GM12878 (cell line): Measurements from ENCODE around the gene CALN1.

Experiments
- CBX5 ChIP-seq: sonication (generic); IDR thresholded peaks from 2 replicates; pipeline ENCODE4 v1.6.1; 2016; ENCODE audit warnings: low read depth, moderate library complexity, mild to moderate bottlenecking, inconsistent platforms
- CEBPB ChIP-seq, 2 experiments: fragments of 150-350 bp in 1 of 2; IDR thresholded peaks; 2 replicates each; pipeline ENCODE4 v1.6.1; 2012 to 2014; ENCODE audit warnings: low read depth in 2 of 2, low read length in 2 of 2, borderline replicate concordance in 1 of 2, inconsistent platforms in 1 of 2
- CTCF ChIP-seq, 3 experiments: IDR thresholded peaks in 2 of 3; conservative IDR thresholded peaks in 1 of 3; 2 replicates each; pipeline ENCODE4 v1.5.1; 2011; ENCODE audit warnings: low read depth in 3 of 3, low read length in 3 of 3, mild to moderate bottlenecking in 3 of 3, control low read depth in 2 of 3, moderate library complexity in 2 of 3, inconsistent platforms in 1 of 3, mixed read lengths in 1 of 3; ENCODE audit not compliant: control insufficient read depth in 2 of 3, insufficient read depth in 1 of 3; ENCODE audit errors: extremely low read depth in 1 of 3
- EZH2 ChIP-seq: IDR thresholded peaks from 2 replicates; pipeline ENCODE4 v1.6.1; 2012; ENCODE audit warnings: low read depth, mild to moderate bottlenecking, control low read depth, inconsistent platforms, low read length, borderline replicate concordance; ENCODE audit not compliant: control insufficient read depth
- POLR2A ChIP-seq: IDR thresholded peaks from 2 replicates; pipeline ENCODE4 v1.6.1; 2011; ENCODE audit warnings: low read depth, mild to moderate bottlenecking, low read length
- RAD21 ChIP-seq: IDR thresholded peaks from 2 replicates; pipeline ENCODE4 v1.6.1; 2011; ENCODE audit warnings: mild to moderate bottlenecking, low read depth, low read length, moderate library complexity; ENCODE audit not compliant: insufficient read depth
- REST ChIP-seq: IDR thresholded peaks from 2 replicates; pipeline ENCODE4 v1.6.1; 2012; ENCODE audit warnings: mild to moderate bottlenecking, low read depth, low read length
- ZNF687 ChIP-seq: fragments of 450-650 bp; IDR thresholded peaks from 2 replicates; pipeline ENCODE4 v1.6.1; 2017; ENCODE audit warnings: mild to moderate bottlenecking, moderate library complexity
- ZZZ3 ChIP-seq: IDR thresholded peaks from 2 replicates; pipeline ENCODE4 v1.6.1; 2011; ENCODE audit warnings: low read depth; ENCODE audit not compliant: control insufficient read depth, insufficient read length

GRCh38 chr7:71851776-71852498 is 560.2 kb downstream of the CALN1 start:
- no peak for TF ChIP-seq REST
- TF ChIP-seq RAD21: no peak
- no peak for TF ChIP-seq ZNF687
- no peak for TF ChIP-seq ZZZ3
- TF ChIP-seq CEBPB (IDR thresholded peaks at IDR 0.05; ENCODE audit: borderline replicate concordance in 1 of 2, low read depth in 2 of 2, low read length in 2 of 2): no peak
- TF ChIP-seq EZH2: no peak
- TF ChIP-seq CTCF (IDR thresholded peaks at IDR 0.05 in 2 of 3, conservative IDR thresholded peaks at IDR 0.05 in 1 of 3; ENCODE audit: control insufficient read depth in 2 of 3, extremely low read depth in 1 of 3, insufficient read depth in 1 of 3, low read depth in 3 of 3, low read length in 3 of 3): no peak
- no peak for TF ChIP-seq POLR2A
- TF ChIP-seq CBX5: no peak
